C4-2B (cell line): Measurements from ENCODE around the gene SHROOM3.

Experiments
- CTCF ChIP-seq: fragments of 450-650 bp; conservative IDR thresholded peaks from 2 replicates; pipeline ENCODE4 v1.5.1; 2017; ENCODE audit warnings: mild to moderate bottlenecking
- ZFX ChIP-seq: fragments of 450-650 bp; IDR thresholded peaks from 2 replicates; pipeline ENCODE4 v1.6.1; 2017

GRCh38 chr4:76546327-76546726 is 111.3 kb downstream of the SHROOM3 start:
- TF ChIP-seq CTCF (no peak), ZFX (no peak)
